H9 (cell line): ENCODE measurements around the gene CETP. TPM values are rescaled to one million over a fixed set of nuclear protein-coding genes. Genes with fewer than 3 reads are reported as not detected.

Experiments used
- DNase-seq: peaks from one replicate; pipeline ENCODE4 v3.0.0-alpha.2; 2017
- H2AFZ ChIP-seq: one replicate; pipeline ENCODE4 v1.6.1; 2013; ENCODE audit warnings: mild to moderate bottlenecking, low read length, control low read depth, moderate library complexity
- H2AK5ac ChIP-seq: 2 replicates; pipeline ENCODE4 v1.6.1; 2013; ENCODE audit warnings: low read length, control low read depth, mixed read lengths; ENCODE audit not compliant: insufficient read length
- H2BK120ac ChIP-seq: one replicate; pipeline ENCODE4 v1.6.1; 2013; ENCODE audit warnings: low read depth, mild to moderate bottlenecking, low read length, control low read depth, inconsistent platforms; ENCODE audit not compliant: poor library complexity, severe bottlenecking
- H2BK12ac ChIP-seq: 2 replicates; pipeline ENCODE4 v1.6.1; 2013; ENCODE audit warnings: low read length, control low read depth, mixed read lengths, low read depth; ENCODE audit not compliant: insufficient read length
- H2BK15ac ChIP-seq: 2 replicates; pipeline ENCODE4 v1.6.1; 2013; ENCODE audit warnings: low read depth, low read length, control low read depth
- H2BK20ac ChIP-seq: one replicate; pipeline ENCODE4 v1.6.1; 2013; ENCODE audit warnings: low read depth, mild to moderate bottlenecking, low read length, control low read depth, inconsistent platforms; ENCODE audit not compliant: poor library complexity, severe bottlenecking
- H2BK5ac ChIP-seq: 2 replicates; pipeline ENCODE4 v1.6.1; 2013; ENCODE audit warnings: low read length, control low read depth, mixed read lengths; ENCODE audit not compliant: insufficient read length
- H3K14ac ChIP-seq: 2 replicates; pipeline ENCODE4 v1.6.1; 2013; ENCODE audit warnings: low read length, control low read depth; ENCODE audit not compliant: insufficient read depth
- H3K18ac ChIP-seq: 2 replicates; pipeline ENCODE4 v1.6.1; 2013; ENCODE audit warnings: low read depth, mild to moderate bottlenecking, mixed read lengths, low read length, control low read depth; ENCODE audit not compliant: insufficient read length
- H3K23ac ChIP-seq: 2 replicates; pipeline ENCODE4 v1.6.1; 2013; ENCODE audit warnings: low read length, control low read depth, mixed read lengths, low read depth; ENCODE audit not compliant: insufficient read length
- H3K23me2 ChIP-seq: 2 replicates; pipeline ENCODE4 v1.6.1; 2013; ENCODE audit warnings: low read depth, mild to moderate bottlenecking, mixed read lengths, low read length, control low read depth; ENCODE audit not compliant: insufficient read length, poor library complexity, severe bottlenecking
- H3K27ac ChIP-seq: 2 replicates; pipeline ENCODE4 v1.5.1; 2013; ENCODE audit warnings: low read length, control low read depth, mixed read lengths, low read depth; ENCODE audit not compliant: insufficient read length
- H3K27me3 ChIP-seq: 2 replicates; pipeline ENCODE4 v1.6.1; 2013; ENCODE audit warnings: low read length, control low read depth, inconsistent platforms; ENCODE audit not compliant: insufficient read depth
- H3K4ac ChIP-seq: 2 replicates; pipeline ENCODE4 v1.6.1; 2013; ENCODE audit warnings: low read depth, mild to moderate bottlenecking, control low read depth, inconsistent platforms, low read length, moderate library complexity
- H3K4me1 ChIP-seq: 2 replicates; pipeline ENCODE4 v1.6.1; 2013; ENCODE audit warnings: low read length, control low read depth, inconsistent platforms; ENCODE audit not compliant: insufficient read depth
- H3K4me2 ChIP-seq: 2 replicates; pipeline ENCODE4 v1.6.1; 2013; ENCODE audit warnings: low read length, control low read depth, mixed read lengths; ENCODE audit not compliant: insufficient read length, insufficient read depth
- H3K56ac ChIP-seq: 2 replicates; pipeline ENCODE4 v1.6.1; 2013; ENCODE audit warnings: low read depth, mild to moderate bottlenecking, mixed read lengths, low read length, control low read depth; ENCODE audit not compliant: insufficient read length
- H3K79me1 ChIP-seq: 2 replicates; pipeline ENCODE4 v1.6.1; 2013; ENCODE audit warnings: low read depth, mild to moderate bottlenecking, moderate library complexity, low read length, control low read depth, inconsistent platforms; ENCODE audit not compliant: insufficient read depth, poor library complexity, severe bottlenecking
- H3K79me2 ChIP-seq: 2 replicates; pipeline ENCODE4 v1.6.1; 2013; ENCODE audit warnings: low read length, control low read depth, inconsistent platforms; ENCODE audit not compliant: insufficient read depth
- H3K9ac ChIP-seq: 2 replicates; pipeline ENCODE4 v1.6.1; 2013; ENCODE audit warnings: low read length, control low read depth, mixed read lengths; ENCODE audit not compliant: insufficient read length; ENCODE audit errors: extremely low read depth
- H3K9me3 ChIP-seq: one replicate; pipeline ENCODE4 v1.6.1; 2013; ENCODE audit warnings: low read depth, low read length, inconsistent platforms; ENCODE audit not compliant: control insufficient read depth
- H3T11ph ChIP-seq: one replicate; pipeline ENCODE4 v1.6.1; 2013; ENCODE audit warnings: mild to moderate bottlenecking, low read length, control low read depth, inconsistent platforms
- H4K20me1 ChIP-seq: one replicate; pipeline ENCODE4 v1.6.1; 2013; ENCODE audit not compliant: control insufficient read depth, insufficient read length, insufficient read depth
- H4K5ac ChIP-seq: 2 replicates; pipeline ENCODE4 v1.6.1; 2013; ENCODE audit warnings: low read depth, mild to moderate bottlenecking, mixed read lengths, low read length, control low read depth; ENCODE audit not compliant: insufficient read length
- H4K8ac ChIP-seq: replicated peaks from 2 replicates; pipeline ENCODE4 v1.6.1; 2013; ENCODE audit warnings: low read length, control low read depth, mixed read lengths, low read depth; ENCODE audit not compliant: insufficient read length
- H4K91ac ChIP-seq: 2 replicates; pipeline ENCODE4 v1.6.1; 2013; ENCODE audit warnings: low read depth, mild to moderate bottlenecking, moderate library complexity, mixed read lengths, low read length, control low read depth; ENCODE audit not compliant: insufficient read length
- H3K27ac Mint-ChIP-seq, 3 experiments: 2 replicates in 2 of 3; 3 replicates in 1 of 3; pipeline ENCODE4 v1.8.0; 2020 to 2021; ENCODE audit warnings: mixed read lengths in 3 of 3, mild to moderate bottlenecking in 1 of 3, moderate library complexity in 1 of 3
- H3K27me3 Mint-ChIP-seq: 2 replicates; pipeline ENCODE4 v1.8.0; 2021; ENCODE audit warnings: low read depth, mild to moderate bottlenecking, moderate library complexity, mixed read lengths
- H3K36me3 Mint-ChIP-seq, 3 experiments: 2 replicates in 2 of 3; 3 replicates in 1 of 3; pipeline ENCODE4 v1.8.0; 2020 to 2021; ENCODE audit warnings: low read depth in 3 of 3, mixed read lengths in 3 of 3; ENCODE audit not compliant: insufficient read depth in 1 of 3
- H3K4me1 Mint-ChIP-seq, 2 experiments: 2 replicates each; pipeline ENCODE4 v1.8.0; 2020; ENCODE audit warnings: mixed read lengths in 2 of 2
- H3K4me3 Mint-ChIP-seq, 2 experiments: 2 replicates in 1 of 2; 3 replicates in 1 of 2; pipeline ENCODE4 v1.8.0; 2020 to 2021; ENCODE audit warnings: mild to moderate bottlenecking in 2 of 2, mixed read lengths in 2 of 2, moderate library complexity in 1 of 2
- H3K9me3 Mint-ChIP-seq, 2 experiments: 2 replicates in 1 of 2; 3 replicates in 1 of 2; pipeline ENCODE4 v1.8.0; 2020; ENCODE audit warnings: mild to moderate bottlenecking in 2 of 2, mixed read lengths in 2 of 2, moderate library complexity in 1 of 2
- CTCF ChIP-seq: fragments of 200-600 bp; sonication (generic); conservative IDR thresholded peaks from 3 replicates; pipeline ENCODE4 v1.8.0; 2021; ENCODE audit warnings: antibody characterized with exemption, mild to moderate bottlenecking
- WGBS: extraction: QIAGEN DNeasy Blood & Tissue Kit; methylation state at CpG from one replicate; pipeline ENCODE4 v1.1.7; 2013; ENCODE audit warnings: missing lambda C conversion rate, low lambda C conversion rate, mixed read lengths; ENCODE audit not compliant: insufficient read length; ENCODE audit errors: extremely low coverage; 5-methylcytosine and 5-hydroxymethylcytosine counted together
- total RNA-seq: library from RNA; stranded (reverse); gene quantifications from 2 replicates; pipeline ENCODE4 v1.2.1, GENCODE V29; 2021

Gene CETP
- total RNA-seq, 1 experiment from 2014 or later = not detected

GRCh38 chr16:56985962-56986360, 24.2 kb downstream of the CETP start:
- no peak overlapping the region for H4K91ac ChIP-seq
- H3T11ph ChIP-seq = no peak overlapping the region
- no peak overlapping the region for H4K5ac ChIP-seq
- H3K14ac ChIP-seq = no peak overlapping the region
- H3K9me3 ChIP-seq = no peaks in the 10 kb centered on the region
- no peaks in the 10 kb centered on the region; a peak in 1 of 7 replicates for H3K36me3 Mint-ChIP-seq
- peaks cover 2% of the 10 kb centered on the region for H3K23me2 ChIP-seq
- no peak overlapping the region for H3K4me2 ChIP-seq
- no peak overlapping the region for H2BK20ac ChIP-seq
- no CpG with 5 or more reads among the region's 2 CpGs for WGBS
- H2BK120ac ChIP-seq = no peak overlapping the region
- no peak overlapping the region for H2AFZ ChIP-seq
- no peaks in the 10 kb centered on the region for H3K4me1 ChIP-seq
- no peak overlapping the region for H3K18ac ChIP-seq
- H3K4me1 Mint-ChIP-seq = peaks cover 16 to 36% of the 10 kb centered on the region in 2 experiments
- no peak overlapping the region for H3K9ac ChIP-seq
- H3K27ac ChIP-seq = no peak overlapping the region
- no peak overlapping the region for H3K27ac Mint-ChIP-seq
- H3K4me3 Mint-ChIP-seq = no peak overlapping the region
- H2BK15ac ChIP-seq = no peak overlapping the region
- H2BK12ac ChIP-seq = no peak overlapping the region
- H3K79me1 ChIP-seq = no peaks in the 10 kb centered on the region
- no peak for TF ChIP-seq CTCF
- DNase-seq = no peak
- no peaks in the 10 kb centered on the region for H4K20me1 ChIP-seq
- H3K4ac ChIP-seq = no peak overlapping the region
- no peaks in the 10 kb centered on the region for H3K79me2 ChIP-seq
- H3K27me3 ChIP-seq = peaks cover 6% of the 10 kb centered on the region; the same call in 1 of the 2 replicates
- H2AK5ac ChIP-seq = no peak overlapping the region
- no peak overlapping the region for H2BK5ac ChIP-seq
- no peak overlapping the region for H3K23ac ChIP-seq
- no peaks in the 10 kb centered on the region for H3K9me3 Mint-ChIP-seq
- H3K56ac ChIP-seq = no peak overlapping the region
- peaks cover 40% of the 10 kb centered on the region for H3K27me3 Mint-ChIP-seq
- no peak overlapping the region for H4K8ac ChIP-seq
